ENCODE measurements around the gene LRP6.

The LRP6 gene

GRCh38 chr12:12182703-12183365 is 84.0 kb downstream of the LRP6 start:
- no peak for DNase-seq (ENCODE audit: extremely low read depth, insufficient read length)
- Histone ChIP-seq H3K36me3 (ENCODE audit: control insufficient read depth, insufficient read depth, low read length) (no peaks in the 10 kb centered on the region; the same call in 1 of the 2 replicates), H3K27me3 (replicated peaks; ENCODE audit: control insufficient read depth, insufficient read depth, low read length) (no peaks in the 10 kb centered on the region), H3K4me3 (replicated peaks; ENCODE audit: low read depth, low read length) (no peak overlapping the region)
- no peak for TF ChIP-seq CTCF (IDR thresholded peaks at IDR 0.05; ENCODE audit: insufficient read depth, low read length, poor library complexity, severe bottlenecking)

GRCh38 chr12:12181511-12181910 is 85.3 kb downstream of the LRP6 start:
- Histone ChIP-seq H3K27me3 (replicated peaks; ENCODE audit: control insufficient read depth, insufficient read depth, low read length) (no peaks in the 10 kb centered on the region), H3K4me3 (replicated peaks; ENCODE audit: low read depth, low read length) (no peak overlapping the region), H3K36me3 (ENCODE audit: control insufficient read depth, insufficient read depth, low read length) (no peaks in the 10 kb centered on the region; the same call in 1 of the 2 replicates)
- DNase-seq (ENCODE audit: extremely low read depth, insufficient read length) = no peak
- no peak for TF ChIP-seq CTCF (IDR thresholded peaks at IDR 0.05; ENCODE audit: insufficient read depth, low read length, poor library complexity, severe bottlenecking)

GRCh38 chr12:12180575-12180974 is 86.3 kb downstream of the LRP6 start:
- DNase-seq (ENCODE audit: extremely low read depth, insufficient read length) = no peak
- H3K36me3 ChIP-seq (ENCODE audit: control insufficient read depth, insufficient read depth, low read length) = no peaks in the 10 kb centered on the region; the same call in 1 of the 2 replicates
- H3K4me3 ChIP-seq (replicated peaks; ENCODE audit: low read depth, low read length) = no peak overlapping the region
- TF ChIP-seq CTCF (IDR thresholded peaks at IDR 0.05; ENCODE audit: insufficient read depth, low read length, poor library complexity, severe bottlenecking) = no peak
- no peaks in the 10 kb centered on the region for H3K27me3 ChIP-seq (replicated peaks; ENCODE audit: control insufficient read depth, insufficient read depth, low read length)

GRCh38 chr12:12180136-12180535 is 86.7 kb downstream of the LRP6 start:
- Histone ChIP-seq H3K27me3 (replicated peaks; ENCODE audit: control insufficient read depth, insufficient read depth, low read length) (no peaks in the 10 kb centered on the region), H3K36me3 (ENCODE audit: control insufficient read depth, insufficient read depth, low read length) (no peaks in the 10 kb centered on the region; the same call in 1 of the 2 replicates), H3K4me3 (replicated peaks; ENCODE audit: low read depth, low read length) (no peak overlapping the region)
- DNase-seq (ENCODE audit: extremely low read depth, insufficient read length) = no peak
- no peak for TF ChIP-seq CTCF (IDR thresholded peaks at IDR 0.05; ENCODE audit: insufficient read depth, low read length, poor library complexity, severe bottlenecking)

- no peak overlapping the region for H3K4me3 ChIP-seq (replicated peaks; ENCODE audit: low read depth, low read length)
Measured at GRCh38 chr12:12178559-12178958, 88.3 kb downstream of the LRP6 start.

More at GRCh38 chr12:12178559-12178958, 88.3 kb downstream of the LRP6 start:
- TF ChIP-seq CTCF (IDR thresholded peaks at IDR 0.05; ENCODE audit: insufficient read depth, low read length, poor library complexity, severe bottlenecking) = no peak
- no peak for DNase-seq (ENCODE audit: extremely low read depth, insufficient read length)
- no peaks in the 10 kb centered on the region for H3K27me3 ChIP-seq (replicated peaks; ENCODE audit: control insufficient read depth, insufficient read depth, low read length)
- H3K36me3 ChIP-seq (ENCODE audit: control insufficient read depth, insufficient read depth, low read length) = no peaks in the 10 kb centered on the region; the same call in 1 of the 2 replicates

All from GM06990 (cell line).